Gastrocnemius medialis (tissue), 4 donors: ENCODE data around the gene HTR4.

ENCODE experiments used
- POLR2A ChIP-seq, 2 donors: fragments of 450-650 bp; IDR thresholded peaks; one replicate each; pipeline ENCODE4 v1.6.1; 2017; ENCODE audit warnings: antibody characterized with exemption in 2 of 2, mild to moderate bottlenecking in 2 of 2, moderate library complexity in 2 of 2
- TF ChIP-seq, protein P1 (sequence below), 5 experiments: fragments of 450-650 bp in 3 of 5; fragments of 200-600 bp in 2 of 5; sonication (generic) in 2 of 5; IDR thresholded peaks in 4 of 5; conservative IDR thresholded peaks in 1 of 5; 1 replicate in 4 of 5; 2 replicates in 1 of 5; pipeline ENCODE4 v1.5.1; 2016 to 2019; ENCODE audit warnings: antibody characterized with exemption in 5 of 5, mild to moderate bottlenecking in 3 of 5, moderate library complexity in 3 of 5

DNA sequence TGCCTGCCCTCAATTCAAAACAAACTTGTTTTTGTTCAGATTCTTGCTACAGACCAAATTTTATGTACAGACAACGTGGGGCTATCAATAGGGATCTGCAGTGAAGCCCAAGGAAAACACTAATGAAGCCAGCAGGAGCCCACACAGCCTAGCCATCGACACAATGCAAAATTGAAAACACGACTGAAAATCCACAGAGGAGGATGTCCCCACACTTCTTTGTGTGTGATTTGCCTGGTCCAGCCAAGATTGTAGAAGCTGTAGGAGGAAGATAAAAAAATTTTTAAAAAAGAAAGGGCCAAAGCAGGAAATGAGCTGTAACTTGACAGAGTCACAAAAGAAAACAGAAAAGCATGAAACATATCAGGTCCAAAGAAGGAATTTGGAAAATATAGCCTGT lies 34.8 kb downstream of the HTR4 start:
- TF ChIP-seq, protein P1, sequence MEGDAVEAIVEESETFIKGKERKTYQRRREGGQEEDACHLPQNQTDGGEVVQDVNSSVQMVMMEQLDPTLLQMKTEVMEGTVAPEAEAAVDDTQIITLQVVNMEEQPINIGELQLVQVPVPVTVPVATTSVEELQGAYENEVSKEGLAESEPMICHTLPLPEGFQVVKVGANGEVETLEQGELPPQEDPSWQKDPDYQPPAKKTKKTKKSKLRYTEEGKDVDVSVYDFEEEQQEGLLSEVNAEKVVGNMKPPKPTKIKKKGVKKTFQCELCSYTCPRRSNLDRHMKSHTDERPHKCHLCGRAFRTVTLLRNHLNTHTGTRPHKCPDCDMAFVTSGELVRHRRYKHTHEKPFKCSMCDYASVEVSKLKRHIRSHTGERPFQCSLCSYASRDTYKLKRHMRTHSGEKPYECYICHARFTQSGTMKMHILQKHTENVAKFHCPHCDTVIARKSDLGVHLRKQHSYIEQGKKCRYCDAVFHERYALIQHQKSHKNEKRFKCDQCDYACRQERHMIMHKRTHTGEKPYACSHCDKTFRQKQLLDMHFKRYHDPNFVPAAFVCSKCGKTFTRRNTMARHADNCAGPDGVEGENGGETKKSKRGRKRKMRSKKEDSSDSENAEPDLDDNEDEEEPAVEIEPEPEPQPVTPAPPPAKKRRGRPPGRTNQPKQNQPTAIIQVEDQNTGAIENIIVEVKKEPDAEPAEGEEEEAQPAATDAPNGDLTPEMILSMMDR (IDR thresholded peaks at IDR 0.05 in 4 of 5, conservative IDR thresholded peaks at IDR 0.05 in 1 of 5): no peak
- no peak for TF ChIP-seq POLR2A (IDR thresholded peaks at IDR 0.05)
